LNCaP clone FGC (cell line): ENCODE measurements around the gene MOB1A.

ENCODE experiments used
- DNase-seq: peaks from one replicate; pipeline ENCODE4 v3.0.0-alpha.2; 2011; ENCODE audit warnings: low read depth
- H3K4me3 ChIP-seq: 2 replicates; pipeline ENCODE4 v1.5.1; 2011; ENCODE audit warnings: mild to moderate bottlenecking, low read depth, low read length, control low read depth
- TF ChIP-seq, protein P1 (sequence below): IDR thresholded peaks from 2 replicates; pipeline ENCODE4 v1.5.1; 2012; ENCODE audit warnings: mild to moderate bottlenecking; ENCODE audit not compliant: control insufficient read depth, insufficient read depth; ENCODE audit errors: extremely low read depth

The MOB1A gene

DNA sequence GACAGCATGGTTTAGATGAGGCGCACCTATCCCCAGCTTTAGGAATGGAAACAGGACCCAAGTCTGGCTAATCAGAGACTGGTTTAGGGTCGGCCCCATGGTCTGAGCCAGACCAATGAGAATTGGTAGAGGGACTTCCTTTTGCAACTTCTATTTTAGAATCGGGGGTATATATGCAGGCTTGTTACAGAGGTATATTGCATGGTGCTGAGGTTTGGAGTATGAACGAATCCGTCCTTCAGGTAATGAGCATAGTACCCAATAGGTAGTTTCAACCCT, 29.5 kb downstream of the MOB1A start:
- DNase-seq = no peak
- no peak overlapping the region for H3K4me3 ChIP-seq

DNA sequence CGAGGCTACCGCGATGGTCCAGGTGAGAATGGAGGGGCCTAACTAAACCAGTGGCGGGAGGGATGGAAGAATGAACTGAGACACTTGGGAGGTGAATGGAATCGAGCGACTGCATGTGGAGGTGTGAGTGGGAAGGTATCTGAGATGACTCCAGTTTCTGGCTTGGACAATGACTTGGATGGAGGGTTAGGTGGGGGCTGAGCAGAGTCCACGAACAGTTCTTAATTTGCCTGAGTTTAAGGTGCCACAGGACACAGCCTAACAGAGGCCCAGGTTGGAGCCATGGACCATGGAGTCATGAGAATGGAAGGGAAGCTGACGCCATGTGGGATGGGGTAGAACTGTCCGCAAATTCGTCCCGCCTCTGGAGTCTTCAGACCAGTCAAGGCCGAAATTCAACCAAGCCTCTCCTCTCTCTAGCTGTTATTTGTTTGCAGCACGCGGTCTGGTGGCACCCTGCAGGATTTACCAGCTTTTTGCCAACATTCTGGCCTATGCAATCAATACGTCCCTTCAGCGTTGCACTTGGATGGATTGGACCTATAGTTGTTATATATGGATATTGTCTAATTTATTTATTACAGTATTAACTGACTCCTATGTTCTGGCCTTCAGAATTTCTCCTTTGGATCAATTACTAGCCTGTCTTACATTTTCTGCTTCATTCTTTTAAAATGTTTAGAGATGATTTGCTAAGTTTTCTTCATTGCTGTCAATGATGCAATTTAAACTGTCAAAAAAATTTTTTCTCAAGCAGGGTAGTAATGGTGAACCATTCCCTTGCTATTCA, 30.0 kb downstream of the MOB1A start:
- TF ChIP-seq, protein P1, sequence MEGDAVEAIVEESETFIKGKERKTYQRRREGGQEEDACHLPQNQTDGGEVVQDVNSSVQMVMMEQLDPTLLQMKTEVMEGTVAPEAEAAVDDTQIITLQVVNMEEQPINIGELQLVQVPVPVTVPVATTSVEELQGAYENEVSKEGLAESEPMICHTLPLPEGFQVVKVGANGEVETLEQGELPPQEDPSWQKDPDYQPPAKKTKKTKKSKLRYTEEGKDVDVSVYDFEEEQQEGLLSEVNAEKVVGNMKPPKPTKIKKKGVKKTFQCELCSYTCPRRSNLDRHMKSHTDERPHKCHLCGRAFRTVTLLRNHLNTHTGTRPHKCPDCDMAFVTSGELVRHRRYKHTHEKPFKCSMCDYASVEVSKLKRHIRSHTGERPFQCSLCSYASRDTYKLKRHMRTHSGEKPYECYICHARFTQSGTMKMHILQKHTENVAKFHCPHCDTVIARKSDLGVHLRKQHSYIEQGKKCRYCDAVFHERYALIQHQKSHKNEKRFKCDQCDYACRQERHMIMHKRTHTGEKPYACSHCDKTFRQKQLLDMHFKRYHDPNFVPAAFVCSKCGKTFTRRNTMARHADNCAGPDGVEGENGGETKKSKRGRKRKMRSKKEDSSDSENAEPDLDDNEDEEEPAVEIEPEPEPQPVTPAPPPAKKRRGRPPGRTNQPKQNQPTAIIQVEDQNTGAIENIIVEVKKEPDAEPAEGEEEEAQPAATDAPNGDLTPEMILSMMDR = no peak
- peak overlapping the region; percentile 63; the same call in 1 of the 2 replicates for H3K4me3 ChIP-seq
- DNase-seq = no peak

More for the DNA sequence above, 29.5 kb downstream of the MOB1A start:
- TF ChIP-seq, protein P1 = no peak

DNA sequence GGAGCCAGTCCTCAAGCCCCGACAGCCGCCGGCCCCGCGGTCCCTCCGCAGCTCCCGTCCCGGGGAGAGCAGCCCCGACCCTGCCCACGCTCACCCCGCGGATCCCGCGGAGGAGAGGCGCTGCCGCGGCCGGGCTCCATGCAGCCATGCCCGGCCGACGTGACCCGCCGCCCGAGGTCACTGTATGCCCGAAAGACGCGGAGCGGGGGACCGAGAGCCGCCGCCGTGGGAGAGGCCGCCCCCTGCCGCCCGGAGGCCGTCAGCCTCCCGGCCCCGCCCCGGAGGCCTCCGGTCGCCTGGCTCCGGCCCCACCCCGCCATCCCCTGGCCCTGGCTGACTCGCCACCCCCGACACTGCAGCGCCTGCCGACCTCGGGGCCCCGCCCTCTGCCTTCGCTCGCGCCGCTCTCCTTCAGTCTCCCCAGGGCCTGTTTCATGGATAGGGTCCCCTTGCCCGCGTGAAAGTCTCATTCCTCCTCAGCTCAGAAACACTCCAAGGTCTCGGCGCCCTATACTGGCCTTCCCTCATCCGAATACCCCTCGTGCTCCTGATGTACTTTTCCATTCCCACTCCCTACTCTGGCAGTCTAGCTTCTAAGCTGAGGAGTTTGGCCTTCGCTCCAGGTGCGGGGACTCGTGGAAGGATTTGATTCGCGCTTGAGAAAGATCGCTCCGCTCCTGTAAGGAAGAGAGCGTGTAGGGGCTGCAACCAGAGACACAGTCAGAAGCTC, 30.8 kb downstream of the MOB1A start, which contains the start of gene BOLA3:
TSS of gene BOLA3 (minus strand) at position 186 of the 730 bp plus-strand sequence. CDS start at position 148, 38 bp downstream.
- no peak for DNase-seq
- peak within 1 kb of the TSS; percentile 63 for H3K4me3 ChIP-seq
- TF ChIP-seq, protein P1 = peak; percentile 55

DNA sequence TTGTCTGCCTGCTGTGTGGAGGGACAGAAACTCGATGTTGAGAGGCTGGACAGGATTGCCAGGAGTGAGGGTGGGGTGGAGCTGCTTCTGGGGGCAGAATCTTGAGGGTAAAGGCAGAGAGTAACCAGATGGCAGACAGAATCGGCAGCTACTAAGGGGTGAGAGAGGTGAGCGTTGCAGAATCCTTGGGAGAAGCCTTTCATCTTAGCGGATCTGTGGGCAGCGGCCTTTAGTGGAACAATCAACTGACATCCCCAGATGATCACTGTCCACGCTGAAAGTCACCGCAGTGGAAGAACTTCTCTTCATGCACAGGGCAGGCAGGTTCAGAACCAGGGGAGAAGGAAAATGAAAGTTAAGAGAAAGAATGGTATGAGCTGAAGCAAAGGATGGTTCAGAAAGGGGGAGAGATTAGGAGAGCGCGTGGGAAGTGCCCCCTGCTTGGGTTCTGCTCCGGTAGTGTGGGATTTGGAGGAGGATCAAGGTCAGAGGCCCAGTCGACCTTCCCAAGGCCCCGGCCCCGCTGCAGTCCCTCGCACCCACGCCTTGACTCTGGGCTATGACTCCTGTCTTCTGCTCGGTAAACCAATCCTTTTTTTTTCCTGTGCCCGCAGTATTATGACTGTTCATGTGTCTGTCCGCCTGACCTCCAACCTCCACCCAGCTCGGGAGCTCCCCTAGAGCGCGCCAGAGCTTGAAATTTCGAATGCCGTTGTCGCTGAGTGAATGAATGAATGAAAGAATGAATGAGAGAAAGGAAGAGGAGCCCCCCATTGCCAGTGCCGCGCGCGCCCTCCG, 31.6 kb downstream of the MOB1A start:
- DNase-seq = no peak
- H3K4me3 ChIP-seq = peak overlapping the region; percentile 63
- TF ChIP-seq, protein P1 = no peak

DNA sequence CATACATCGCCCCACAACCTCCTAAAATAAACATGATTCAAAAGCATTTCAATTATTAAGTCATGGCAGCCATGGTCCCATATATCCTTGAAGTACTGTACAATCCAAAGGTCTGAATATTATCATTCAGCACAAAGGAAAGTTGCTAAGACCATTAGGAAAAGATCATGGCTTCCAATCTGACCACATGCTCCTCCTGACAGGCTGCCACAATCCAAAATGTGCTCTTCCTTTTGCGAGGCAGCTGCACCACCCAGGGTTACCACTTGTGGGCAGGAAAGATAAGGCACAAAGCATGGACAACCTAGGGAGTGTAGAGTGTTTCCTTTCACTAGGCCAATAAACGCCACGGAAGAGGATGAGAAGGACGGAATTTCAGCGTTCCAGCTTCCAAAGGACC, 36.3 kb downstream of the MOB1A start:
- TF ChIP-seq, protein P1 = no peak
- DNase-seq = no peak
- no peak overlapping the region for H3K4me3 ChIP-seq

DNA sequence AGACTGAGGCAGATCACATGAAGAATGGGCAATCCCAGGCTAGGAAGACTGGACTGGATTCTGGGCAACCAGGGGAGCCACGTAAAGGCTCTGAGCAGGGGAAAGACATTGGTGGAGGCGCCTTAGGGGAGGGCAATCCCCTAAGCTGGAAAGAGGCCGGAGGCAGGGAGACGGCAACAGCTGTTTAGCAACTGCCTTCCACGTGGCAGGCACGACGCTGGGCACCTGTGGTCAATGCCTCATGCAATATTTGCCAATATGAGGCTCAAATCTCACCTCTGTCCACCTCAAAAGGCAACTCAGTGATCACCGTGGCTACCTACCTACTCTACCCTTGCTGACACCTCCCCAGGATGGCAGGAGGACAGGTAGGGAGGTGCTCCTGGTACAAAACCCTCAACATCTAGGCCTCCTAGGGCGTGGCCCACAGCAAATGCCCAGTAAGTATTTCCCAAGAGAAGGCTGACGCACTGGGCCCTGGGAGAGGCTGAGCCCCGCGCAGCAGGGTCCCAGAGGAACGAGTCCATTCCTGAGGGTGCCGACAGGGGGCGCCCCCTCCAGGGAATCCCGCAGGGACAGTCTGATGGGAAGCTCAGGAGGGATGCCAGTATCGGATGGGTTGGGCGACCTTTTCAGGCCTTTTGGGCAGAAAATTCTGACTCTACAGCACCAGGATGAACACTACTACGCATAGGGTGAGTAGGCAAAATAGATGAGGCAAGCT, 39.9 kb downstream of the MOB1A start:
- no peak for DNase-seq
- no peak overlapping the region for H3K4me3 ChIP-seq
- TF ChIP-seq, protein P1 = no peak
